AG04449 (cell line): ENCODE measurements around the gene PRR7.
A peak's percentile ranks its signal among the peaks of the same experiment; 100 is the strongest.

Experiments
- CTCF ChIA-PET: fragments of 350-600 bp; formaldehyde crosslinking; extraction: SDS; loops from one replicate; lab custom pipeline; 2021; ENCODE audit warnings: antibody characterized with exemption; lab: Yijun Ruan, JAX
- POLR2A ChIA-PET: fragments of 400-600, 350-600 bp; formaldehyde crosslinking; extraction: SDS; loops from one replicate; lab custom pipeline; 2020; ENCODE audit warnings: antibody characterized with exemption, inconsistent platforms; lab: Yijun Ruan, JAX
- DNase-seq: peaks from one replicate; pipeline ENCODE4 v3.0.0-alpha.2; 2010; ENCODE audit warnings: low read depth, low spot score
- H3K4me3 ChIP-seq: 2 replicates; pipeline ENCODE4 v1.5.1; 2011; ENCODE audit warnings: low read depth, mild to moderate bottlenecking, control low read depth, low read length
- TF ChIP-seq, protein P1 (sequence below): IDR thresholded peaks from one replicate; pipeline ENCODE4 v1.5.1; 2011; ENCODE audit warnings: mild to moderate bottlenecking, moderate library complexity, low read length, control low read depth, inconsistent platforms; ENCODE audit not compliant: insufficient read depth; ENCODE audit errors: missing control alignments

Gene PRR7

DNA sequence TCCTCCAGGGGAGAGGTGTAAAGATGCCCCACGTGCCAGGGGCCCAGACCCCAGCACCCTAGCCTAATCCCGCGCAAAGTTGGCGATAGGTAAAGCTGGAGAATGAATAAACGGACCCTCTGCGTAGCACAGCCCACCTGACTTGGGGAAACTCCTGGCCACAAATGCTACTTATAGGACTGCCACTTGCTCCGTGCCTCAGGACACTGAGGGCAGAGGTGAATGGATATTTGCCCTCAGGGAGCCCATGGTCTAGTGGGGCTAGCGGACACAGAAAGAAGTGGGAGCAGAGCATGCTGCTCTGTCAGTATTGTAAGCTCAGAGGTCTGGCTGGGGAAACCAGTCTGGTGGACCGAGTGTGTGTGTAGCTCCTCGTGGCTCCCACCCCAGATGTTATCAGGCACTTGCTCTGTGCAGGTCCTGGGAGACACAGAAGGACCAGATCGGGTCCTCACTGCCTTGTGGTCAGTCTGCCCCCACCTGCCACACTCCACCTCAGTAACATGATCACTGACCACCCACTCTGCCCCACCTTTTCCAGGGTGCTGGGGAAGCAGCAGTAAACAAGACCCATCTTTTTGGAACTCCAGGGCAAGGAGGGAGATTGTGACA, 19.3 kb upstream of the PRR7 start:
- TF ChIP-seq, protein P1, sequence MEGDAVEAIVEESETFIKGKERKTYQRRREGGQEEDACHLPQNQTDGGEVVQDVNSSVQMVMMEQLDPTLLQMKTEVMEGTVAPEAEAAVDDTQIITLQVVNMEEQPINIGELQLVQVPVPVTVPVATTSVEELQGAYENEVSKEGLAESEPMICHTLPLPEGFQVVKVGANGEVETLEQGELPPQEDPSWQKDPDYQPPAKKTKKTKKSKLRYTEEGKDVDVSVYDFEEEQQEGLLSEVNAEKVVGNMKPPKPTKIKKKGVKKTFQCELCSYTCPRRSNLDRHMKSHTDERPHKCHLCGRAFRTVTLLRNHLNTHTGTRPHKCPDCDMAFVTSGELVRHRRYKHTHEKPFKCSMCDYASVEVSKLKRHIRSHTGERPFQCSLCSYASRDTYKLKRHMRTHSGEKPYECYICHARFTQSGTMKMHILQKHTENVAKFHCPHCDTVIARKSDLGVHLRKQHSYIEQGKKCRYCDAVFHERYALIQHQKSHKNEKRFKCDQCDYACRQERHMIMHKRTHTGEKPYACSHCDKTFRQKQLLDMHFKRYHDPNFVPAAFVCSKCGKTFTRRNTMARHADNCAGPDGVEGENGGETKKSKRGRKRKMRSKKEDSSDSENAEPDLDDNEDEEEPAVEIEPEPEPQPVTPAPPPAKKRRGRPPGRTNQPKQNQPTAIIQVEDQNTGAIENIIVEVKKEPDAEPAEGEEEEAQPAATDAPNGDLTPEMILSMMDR: no peak
- peak overlapping the region; percentile 74 for H3K4me3 ChIP-seq
- ChIA-PET POLR2A (interaction anchor here (0.7 to 1.4 kb wide), 2 partner anchors 19 to 70 kb away, joined by 5 to 6 read pairs; partner anchors contain the start of genes PDLIM7 and PRR7), CTCF (interaction anchor here (0.7 to 6.0 kb wide), 16 partner anchors 9 to 118 kb away, joined by 3 to 47 read pairs (median 4); no protein-coding TSS in a partner anchor)
- no peak for DNase-seq

DNA sequence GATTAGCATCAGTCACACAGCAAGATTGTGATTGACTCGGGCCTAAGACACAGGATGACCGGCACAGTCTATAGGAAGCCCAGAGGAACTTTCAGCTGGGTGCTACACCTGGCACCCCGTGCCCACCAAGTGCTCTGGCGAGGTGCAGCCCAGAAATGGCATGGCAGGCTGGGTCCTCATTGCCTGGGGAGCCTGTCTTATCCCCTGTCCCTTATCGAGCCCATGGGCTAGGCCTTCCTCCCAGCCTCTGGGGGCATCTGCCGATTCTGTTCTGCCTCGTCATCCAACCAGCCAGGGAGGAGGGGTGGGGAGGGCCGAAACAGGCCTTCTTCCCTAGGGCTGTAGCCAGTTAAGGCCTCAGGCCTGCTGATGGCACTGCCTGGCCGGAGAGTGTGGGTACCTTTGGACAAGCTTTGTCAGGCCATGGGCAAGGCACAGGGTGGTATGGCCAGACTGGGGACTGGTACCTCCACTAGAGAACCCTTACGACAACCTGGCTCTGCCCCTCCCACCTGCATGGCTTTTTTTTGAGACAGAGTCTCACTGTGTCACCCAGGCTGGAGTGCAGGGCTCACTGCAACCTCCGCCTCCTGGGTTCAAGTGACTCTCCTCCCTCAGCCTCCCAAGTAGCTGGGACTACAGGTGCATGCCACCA, 18.6 kb upstream of the PRR7 start:
- H3K4me3 ChIP-seq: peak overlapping the region; percentile 0; the same call in 1 of the 2 replicates
- ChIA-PET CTCF (interaction anchor here (1.0 to 6.0 kb wide), 13 partner anchors 9 to 119 kb away, joined by 3 to 47 read pairs (median 6); no protein-coding TSS in a partner anchor), POLR2A (no interaction called here)
- TF ChIP-seq, protein P1: no peak
- no peak for DNase-seq

DNA sequence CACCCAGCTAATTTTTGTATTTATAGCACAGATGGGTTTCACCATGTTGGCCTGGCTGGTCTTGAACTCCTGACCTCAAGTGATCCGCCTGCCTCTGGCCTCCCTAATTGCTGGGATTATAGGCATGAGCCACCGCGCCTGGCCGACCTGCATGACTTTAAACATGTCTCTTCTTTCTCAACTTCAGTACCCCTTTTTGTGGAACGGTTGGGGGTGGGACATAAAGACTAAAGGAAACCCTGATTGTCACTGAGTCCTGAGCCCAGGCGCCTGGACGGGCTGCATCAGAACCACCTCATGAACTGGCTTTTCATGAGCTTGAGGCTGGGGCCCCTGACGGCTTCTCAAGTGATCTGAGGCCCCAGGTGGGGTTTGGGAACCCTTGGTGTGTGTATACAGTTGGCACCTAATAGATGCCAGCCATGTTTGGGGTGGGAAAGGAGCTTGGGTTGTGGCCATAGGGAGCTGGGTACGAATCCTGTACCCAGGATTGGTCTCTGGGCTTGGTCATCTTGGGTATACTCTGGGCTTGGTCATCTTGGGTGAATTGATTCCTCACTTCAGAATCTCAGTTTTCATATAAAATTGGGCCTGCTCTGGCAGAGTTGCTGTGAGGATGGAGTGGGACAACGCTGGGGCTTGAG, 17.9 kb upstream of the PRR7 start:
- TF ChIP-seq, protein P1: no peak
- DNase-seq: no peak
- ChIA-PET POLR2A (no interaction called here), CTCF (interaction anchor here (1.4 to 6.0 kb wide), 7 partner anchors 11 to 60 kb away, joined by 3 to 47 read pairs (median 7); no protein-coding TSS in a partner anchor)
- H3K4me3 ChIP-seq: no peak overlapping the region

DNA sequence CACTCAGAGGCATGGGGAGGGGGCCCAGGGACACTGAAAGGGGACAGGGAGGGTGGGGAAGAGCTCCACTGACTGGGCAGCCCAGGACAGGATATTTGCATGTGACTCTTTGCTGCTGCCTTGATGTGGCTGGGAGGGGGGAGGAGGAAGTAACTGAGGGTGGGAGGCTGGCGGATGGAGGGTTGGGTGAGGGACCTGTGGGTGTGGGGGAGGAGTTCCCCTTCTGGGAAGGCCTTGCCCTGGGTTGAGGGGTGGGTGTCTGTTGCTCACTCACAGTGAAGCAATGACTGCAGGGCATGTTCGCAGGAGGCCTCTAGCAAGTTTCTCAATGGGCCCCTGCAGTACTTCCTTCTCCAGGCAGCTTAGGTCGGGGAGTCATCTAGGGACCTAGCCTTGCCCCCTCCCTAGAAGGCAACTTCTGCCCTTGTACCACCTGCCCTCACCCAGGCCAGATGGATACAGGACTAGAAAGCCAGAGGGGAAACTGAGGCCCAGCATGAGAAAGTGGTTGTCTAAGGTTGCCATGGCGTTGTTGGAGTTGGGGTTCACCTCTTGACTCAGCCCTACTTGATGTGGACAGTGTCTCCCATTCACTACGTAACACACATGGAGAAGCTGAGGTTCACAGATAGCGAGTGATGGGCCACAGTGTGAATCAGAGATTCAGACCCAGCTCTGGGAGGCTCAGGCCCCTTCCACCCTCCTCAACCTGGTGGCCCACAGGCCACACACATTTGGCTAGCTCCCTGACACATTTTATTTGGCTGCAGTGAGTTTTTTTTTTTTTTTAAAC, 17.2 kb upstream of the PRR7 start:
- no peak for DNase-seq
- H3K4me3 ChIP-seq: no peak overlapping the region
- TF ChIP-seq, protein P1: no peak
- ChIA-PET POLR2A (interaction anchor here (1.3 kb wide), 1 partner anchor 11 kb away, joined by 4 read pairs; no protein-coding TSS in a partner anchor), CTCF (interaction anchor here (1.4 to 6.0 kb wide), 5 partner anchors 23 to 60 kb away, joined by 4 to 47 read pairs (median 9); no protein-coding TSS in a partner anchor)

DNA sequence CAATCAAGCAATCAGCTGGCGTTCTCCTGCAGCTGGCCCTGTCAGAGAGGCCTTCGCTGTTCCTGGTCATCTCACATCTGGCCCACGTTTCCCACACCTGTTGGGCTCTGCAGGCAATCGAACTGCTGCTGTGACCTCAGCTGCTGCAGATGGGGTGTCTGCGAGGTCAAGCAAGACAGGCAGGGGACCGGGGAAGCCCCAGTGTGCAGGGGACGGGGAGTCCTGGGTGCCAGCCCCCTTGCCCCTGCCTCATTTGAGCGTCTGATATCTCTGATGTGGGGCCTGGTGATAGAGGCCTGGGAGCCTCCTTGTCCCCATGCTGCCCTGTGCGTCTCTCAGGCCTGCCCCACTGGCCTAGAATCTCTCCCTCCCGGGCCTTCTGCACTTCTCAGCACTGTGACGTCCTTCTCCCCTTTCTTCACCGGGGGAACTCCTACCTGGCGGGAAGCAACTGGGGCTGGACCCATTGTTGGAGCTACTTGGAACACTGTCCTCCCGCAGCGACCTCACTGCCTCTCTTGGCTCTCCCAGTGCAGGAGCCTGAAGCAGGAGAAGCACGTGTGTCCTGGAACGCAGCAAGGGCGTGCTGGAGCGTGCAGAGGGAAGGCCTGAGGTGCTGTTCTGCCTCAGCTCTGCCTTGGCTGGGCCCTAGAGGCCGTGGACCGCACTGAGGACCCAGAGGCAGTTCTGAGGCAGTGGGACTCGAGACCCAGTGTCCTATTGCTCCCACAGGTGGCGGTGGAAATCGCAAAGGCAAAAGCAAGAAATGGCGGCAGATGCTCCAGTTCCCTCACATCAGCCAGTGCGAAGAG, 16.3 kb upstream of the PRR7 start:
- DNase-seq: no peak
- no peak overlapping the region for H3K4me3 ChIP-seq
- ChIA-PET CTCF (interaction anchor here (2.0 to 6.0 kb wide), 2 partner anchors 25 to 40 kb away, joined by 9 to 47 read pairs; no protein-coding TSS in a partner anchor), POLR2A (interaction anchor here (1.3 kb wide), 1 partner anchor 10 kb away, joined by 4 read pairs; no protein-coding TSS in a partner anchor)
- TF ChIP-seq, protein P1: no peak
